GM18499 (cell line): ENCODE measurements around the gene NAPEPLD.
A peak's percentile ranks its signal among the peaks of the same experiment; 100 is the strongest.
"Not testable (repeated sequence)": the region's sequence is repeated elsewhere in the genome, so short reads cannot be mapped to it uniquely, and the experiment has no call there.

Experiments
- ATAC-seq: cut with Tn5 transposase; IDR thresholded peaks from one replicate; pipeline ENCODE4 v1.9.1; 2021; ENCODE audit warnings: moderate number of reproducible peaks; ENCODE audit not compliant: insufficient read depth, unreplicated experiment

NAPEPLD gene

DNA sequence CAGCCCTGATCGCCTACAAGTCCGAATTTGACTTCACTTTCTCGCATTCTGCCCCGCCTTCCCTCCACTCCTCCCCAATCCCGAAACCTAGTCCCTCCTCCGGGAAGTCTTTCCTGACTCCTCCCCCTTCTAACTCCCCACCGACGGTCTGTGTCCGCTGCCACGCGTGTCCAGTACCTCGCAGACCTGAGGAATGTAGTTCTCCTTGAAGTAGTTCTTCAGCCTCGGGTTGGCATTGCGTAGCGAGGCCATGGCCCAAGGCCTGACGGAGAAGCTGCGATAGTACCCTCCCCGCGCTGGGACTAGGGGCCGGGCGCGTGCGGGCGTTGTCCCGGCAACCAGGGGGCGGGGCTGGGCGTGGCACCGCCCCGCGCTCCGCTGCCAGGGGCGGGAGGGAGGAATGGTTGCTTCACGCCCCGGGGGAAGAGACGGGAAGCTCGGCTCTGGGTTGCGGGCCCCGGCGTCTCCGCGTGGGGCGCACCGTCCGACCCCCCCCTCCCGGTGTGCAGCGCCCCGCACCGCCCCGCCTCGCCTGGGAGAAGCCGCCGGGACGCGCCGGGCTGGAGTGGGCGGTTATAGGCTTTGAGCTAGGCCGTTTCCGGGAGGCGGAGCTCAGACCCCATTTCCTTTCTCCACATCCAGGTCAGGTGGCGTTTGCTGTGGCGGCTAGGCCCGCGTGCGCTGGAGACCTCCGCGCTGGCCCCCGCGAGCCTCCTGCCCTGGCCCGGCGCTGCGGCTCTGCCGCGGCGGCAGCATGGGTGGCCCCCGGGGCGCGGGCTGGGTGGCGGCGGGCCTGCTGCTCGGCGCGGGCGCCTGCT, 74.2 kb downstream of the NAPEPLD start, which contains the start of the genes ARMC10 and FBXL13:
Gene ARMC10 (plus strand): TSS at position 622 of the 818 bp plus-strand sequence. CDS start 133 bp downstream, at position 755.
Gene FBXL13 (minus strand): TSS at position 278 of the 818 bp plus-strand sequence.
- peak; percentile 71 for ATAC-seq

DNA sequence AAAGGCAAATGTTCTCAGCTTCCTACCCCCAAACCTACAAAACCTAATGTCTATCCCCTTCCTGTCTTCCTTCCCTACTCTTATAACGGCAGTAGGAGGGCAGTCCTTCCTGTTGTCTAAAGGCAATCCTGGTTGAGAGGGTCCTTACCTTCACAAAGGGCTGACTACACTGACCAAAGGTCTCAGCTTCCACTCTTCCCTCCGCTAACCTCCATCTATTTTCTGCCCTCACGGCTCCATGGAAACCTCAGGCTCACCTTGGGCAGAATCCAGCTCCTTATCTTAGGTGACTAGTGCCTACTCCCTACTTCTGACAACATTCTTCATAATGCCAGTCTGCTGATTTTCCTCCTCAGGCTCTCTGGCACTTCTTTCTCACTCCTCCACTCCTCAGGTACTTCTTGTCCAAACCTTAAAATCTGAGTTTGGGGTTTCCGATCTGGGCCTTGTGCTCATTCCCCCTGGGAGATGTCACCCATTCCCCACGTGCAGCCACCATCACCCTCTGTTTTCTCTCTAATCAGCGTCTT, 74.8 kb downstream of the NAPEPLD start:
- ATAC-seq = no peak

DNA sequence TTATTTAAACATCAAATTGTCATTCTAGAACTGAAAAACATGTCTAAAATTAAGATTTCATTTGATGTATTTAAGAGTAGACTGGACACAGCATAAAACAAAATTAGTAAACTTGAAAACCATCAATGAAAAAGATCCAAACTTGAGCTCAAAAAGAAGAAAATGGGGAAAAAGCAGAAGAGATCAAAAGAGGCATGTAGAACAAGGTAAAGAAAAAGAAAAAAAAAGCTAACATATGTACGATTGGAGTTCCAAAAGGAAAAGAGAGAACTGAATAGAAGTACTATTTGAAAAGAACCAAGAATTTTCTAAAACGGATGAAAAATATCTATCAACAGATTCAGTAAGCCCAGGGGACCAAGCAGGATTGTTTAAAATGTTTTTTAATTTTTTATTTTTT, 77.9 kb downstream of the NAPEPLD start:
- no peak for ATAC-seq

DNA sequence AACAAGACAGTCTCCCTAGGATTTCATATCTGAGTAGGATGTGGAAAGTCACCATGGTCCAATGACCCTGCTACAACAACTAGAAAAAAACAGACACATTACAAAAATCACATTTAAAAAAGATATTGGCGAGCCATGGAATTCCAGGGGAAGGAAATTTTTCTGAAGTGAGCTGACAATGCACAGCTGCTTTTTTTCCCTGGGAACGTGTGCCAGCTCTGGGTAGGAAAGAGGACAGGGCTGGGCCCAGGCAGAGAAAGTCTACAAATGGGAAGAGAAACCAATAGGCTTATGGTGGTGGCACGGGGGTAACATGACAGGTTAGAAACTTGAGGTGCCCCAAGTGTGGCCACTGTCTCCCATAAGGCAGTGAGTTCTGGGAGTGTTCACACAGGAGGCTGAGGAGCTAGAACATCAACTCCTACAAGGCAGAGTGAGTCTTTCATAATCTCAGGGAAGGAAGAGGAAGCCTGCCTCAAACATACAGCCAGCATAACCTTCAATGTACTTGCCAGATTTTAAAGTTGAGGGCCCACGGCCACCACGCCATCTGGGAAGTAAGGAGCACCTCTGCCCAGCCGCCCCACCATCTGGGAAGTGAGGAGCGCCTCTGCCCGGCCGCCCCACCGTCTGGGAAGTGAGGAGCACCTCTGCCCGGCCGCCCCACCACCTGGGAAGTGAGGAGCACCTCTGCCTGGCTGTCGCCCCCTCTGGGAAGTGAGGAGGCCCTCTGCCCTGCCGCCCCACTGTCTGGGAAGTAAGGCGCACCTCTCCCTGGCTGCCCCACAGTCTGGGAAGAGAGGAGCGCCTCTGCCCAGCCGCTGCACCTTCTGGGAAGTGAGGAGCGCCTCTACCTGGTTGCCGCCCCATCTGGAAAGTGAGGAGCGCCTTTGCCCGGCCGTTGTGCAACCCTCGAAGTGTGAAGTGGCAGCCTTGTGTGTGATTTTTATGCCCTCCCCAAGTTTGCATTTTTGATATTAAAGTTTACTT, 80.2 kb downstream of the NAPEPLD start:
- no peak for ATAC-seq

DNA sequence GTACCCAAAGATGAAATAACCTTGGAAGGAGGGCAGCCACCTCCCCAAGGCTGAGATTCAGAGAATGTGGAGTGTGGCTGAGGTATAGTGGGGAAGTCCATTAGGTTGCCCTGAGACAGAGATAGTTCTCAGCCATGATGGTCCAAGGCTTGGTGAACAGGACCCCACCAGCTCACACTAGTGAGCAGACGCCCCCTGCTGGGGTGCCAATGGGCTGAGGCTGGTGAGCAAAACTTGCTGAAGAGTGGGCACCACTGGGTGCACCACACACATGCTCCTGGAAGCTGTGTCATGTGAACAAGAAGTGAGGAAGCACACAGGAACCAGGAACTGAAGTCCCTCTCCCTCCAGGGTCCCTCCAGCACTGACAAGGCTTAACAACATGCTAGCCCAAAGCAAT, 83.2 kb downstream of the NAPEPLD start:
- ATAC-seq = no peak

DNA sequence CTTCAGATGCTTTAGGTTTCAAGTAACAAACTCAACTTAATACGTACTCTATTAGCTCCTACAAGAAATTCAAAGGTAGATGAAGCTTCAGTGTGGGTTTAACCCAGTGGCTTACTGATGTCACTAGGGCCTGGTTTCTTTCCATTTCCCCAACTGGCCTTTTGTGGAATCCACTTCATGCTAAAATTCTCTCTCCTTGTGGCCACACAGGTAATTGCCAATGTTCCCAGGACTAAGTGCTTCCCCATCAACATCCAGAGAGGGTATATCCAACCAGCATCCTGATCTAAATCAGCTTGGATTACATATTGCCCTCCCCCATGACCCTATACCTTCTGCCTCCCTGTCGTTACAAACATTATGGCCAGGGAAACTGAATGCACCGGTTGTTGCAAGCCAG, 85.0 kb downstream of the NAPEPLD start:
- ATAC-seq = no peak

DNA sequence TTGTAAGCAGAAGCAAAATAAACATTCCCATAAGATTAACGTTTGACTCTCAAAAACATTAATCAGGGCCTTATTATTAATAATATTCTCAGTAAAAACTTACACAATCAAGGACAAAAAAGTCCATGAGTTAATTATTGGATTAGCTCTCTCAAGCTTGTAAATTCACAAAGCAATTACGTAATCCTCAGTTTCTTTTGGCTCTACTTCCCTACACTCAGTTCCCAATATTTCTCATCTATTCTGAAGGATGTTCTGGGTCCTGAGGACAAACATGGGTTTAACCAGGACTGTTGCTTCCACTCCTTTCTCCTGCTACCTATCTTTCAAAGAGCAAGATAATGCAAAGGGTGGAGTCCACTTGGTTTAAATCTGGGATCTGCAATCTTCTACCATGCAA, 89.4 kb downstream of the NAPEPLD start:
- no peak for ATAC-seq

DNA sequence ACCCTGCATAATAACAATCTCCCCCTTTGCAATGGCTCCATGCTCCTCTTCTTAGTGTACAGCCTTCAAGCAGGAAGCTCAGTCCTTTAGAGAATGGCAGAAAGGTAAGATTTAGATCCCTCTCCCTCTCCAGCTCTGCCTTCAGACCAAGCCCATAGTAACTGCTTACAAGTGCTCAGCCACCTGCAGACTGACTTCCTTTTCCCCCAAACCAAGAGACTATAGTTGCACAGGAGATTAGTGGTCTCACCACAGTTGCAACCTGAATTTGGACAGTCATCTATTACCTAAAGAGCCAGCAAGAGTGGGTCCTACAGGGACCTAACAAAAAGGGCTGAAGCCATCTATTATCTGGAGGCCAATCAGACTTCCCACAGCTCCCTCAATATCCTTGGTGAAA, 90.8 kb downstream of the NAPEPLD start:
- ATAC-seq = no peak

DNA sequence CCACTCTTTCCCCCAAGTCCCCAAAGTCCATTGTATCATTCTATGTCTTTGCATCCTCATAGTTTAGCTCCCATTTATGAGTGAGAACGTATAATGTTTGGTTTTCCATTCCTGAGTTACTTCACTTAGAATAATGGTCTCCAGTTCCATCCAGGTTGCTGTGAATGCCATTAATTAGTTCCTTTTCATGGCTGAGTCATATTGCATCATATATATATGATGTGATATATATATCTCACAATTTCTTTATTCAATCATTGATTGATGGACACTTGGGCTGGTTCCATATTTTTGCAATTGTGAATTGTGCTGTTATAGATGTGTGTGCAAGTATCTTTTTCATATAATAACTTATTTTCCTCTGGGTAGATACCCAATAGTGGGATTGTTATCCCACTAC, 92.9 kb downstream of the NAPEPLD start:
- ATAC-seq = not testable (repeated sequence)

DNA sequence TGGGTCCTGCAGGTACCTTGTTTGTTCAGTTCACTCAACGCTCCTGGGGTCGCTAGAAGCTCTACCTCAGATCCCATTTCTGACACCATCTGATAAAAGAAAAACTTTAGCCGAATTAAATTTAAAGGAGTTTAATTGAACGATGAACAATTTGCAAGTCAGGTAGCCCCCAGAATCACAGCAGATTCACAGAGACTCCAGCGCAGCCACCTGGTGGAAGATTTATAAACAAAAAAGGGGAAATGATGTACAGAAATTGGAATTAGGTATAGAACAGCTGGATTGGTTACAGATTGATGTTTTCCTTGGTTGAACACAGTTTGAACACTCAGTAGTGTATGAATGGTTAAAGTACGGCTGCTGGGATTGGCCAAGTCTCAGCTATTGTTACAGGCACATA, 97.4 kb downstream of the NAPEPLD start:
- no peak for ATAC-seq
